Activated naive CD4-positive, alpha-beta T cell treated with anti-CD3 and anti-CD28 coated beads for 36 hours (primary cell): ENCODE measurements around the gene SMTNL2. TPM values are rescaled to one million over a fixed set of nuclear protein-coding genes. Genes with fewer than 3 reads are reported as not detected.
"Not testable (repeated sequence)": the region's sequence is repeated elsewhere in the genome, so short reads cannot be mapped to it uniquely, and the experiment has no call there.

Source experiments
- CTCF ChIA-PET: fragments of 350-600 bp; sonication (Branson Sonifier 250); formaldehyde crosslinking; loops from one replicate; lab custom pipeline; 2021; ENCODE audit warnings: antibody characterized with exemption; lab: Charles Lee
- DNase-seq: peaks from one replicate; pipeline ENCODE4 v3.0.0-alpha.2; 2020
- H3K27ac Mint-ChIP-seq: one replicate; pipeline ENCODE4 v1.8.0; 2021; ENCODE audit warnings: mild to moderate bottlenecking, mixed read lengths
- H3K27me3 Mint-ChIP-seq: one replicate; pipeline ENCODE4 v1.8.0; 2021; ENCODE audit warnings: low read depth, mixed read lengths
- H3K36me3 Mint-ChIP-seq: one replicate; pipeline ENCODE4 v1.8.0; 2021; ENCODE audit warnings: low read depth, mixed read lengths
- H3K4me1 Mint-ChIP-seq: one replicate; pipeline ENCODE4 v1.8.0; 2021; ENCODE audit warnings: low read depth, mixed read lengths
- H3K4me3 Mint-ChIP-seq: one replicate; pipeline ENCODE4 v1.8.0; 2021; ENCODE audit warnings: mild to moderate bottlenecking, moderate library complexity, mixed read lengths
- H3K9me3 Mint-ChIP-seq: one replicate; pipeline ENCODE4 v1.8.0; 2021; ENCODE audit warnings: mixed read lengths
- intact Hi-C: fragments of 100-400 bp; cut with micrococcal nuclease; formaldehyde crosslinking; loops from one replicate; pipeline ENCODE4 v1.15.1; 2023
- total RNA-seq, 2 experiments: library from RNA; stranded (reverse); gene quantifications; one replicate each; pipeline ENCODE4 v1.2.3, GENCODE V29; 2021

SMTNL2 gene
- total RNA-seq, 2 experiments from 2014 or later: not detected

DNA sequence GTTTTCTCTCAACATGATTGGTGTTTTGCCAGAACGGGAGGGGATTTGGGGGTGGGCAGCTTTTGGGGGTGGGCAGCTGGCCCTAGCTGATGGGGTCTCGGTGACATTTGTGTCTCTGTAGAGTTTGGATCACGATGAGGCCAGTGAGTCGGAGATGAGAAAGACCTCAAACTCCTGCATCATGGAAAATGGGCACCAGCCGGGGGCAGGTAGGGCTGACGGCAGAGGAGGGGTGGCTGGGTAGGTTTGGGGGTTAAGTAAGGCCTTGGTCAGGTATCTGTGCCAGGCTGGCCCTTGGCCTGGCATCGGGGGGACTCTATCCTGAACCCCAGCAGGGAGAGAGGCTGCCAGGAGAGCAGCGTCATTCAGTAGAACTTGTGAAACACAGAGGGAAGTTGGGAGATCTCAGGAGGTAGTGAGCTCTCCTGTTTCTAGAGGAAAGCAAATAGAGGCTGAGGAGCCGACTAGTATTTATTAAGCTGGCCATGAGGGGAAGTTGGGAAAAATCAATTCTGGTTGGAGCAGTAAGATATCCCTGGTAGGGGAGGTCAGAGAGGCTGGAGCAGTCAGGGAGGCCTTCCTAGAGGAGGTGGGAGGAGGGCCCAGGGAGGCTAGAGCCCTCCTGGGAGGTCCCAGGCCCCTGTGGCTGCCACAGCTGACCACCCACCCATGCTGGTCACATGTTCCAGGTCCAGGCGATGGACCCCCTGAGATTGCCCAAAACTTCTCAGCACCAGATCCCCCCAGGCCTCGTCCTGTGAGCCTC, 8.1 kb downstream of the SMTNL2 start:
- peaks cover 3% of the 10 kb centered on the region for H3K4me1 Mint-ChIP-seq
- DNase-seq: no peak
- H3K4me3 Mint-ChIP-seq: no peak overlapping the region
- peaks cover 2% of the 10 kb centered on the region for H3K27me3 Mint-ChIP-seq
- no peaks in the 10 kb centered on the region for H3K9me3 Mint-ChIP-seq
- intact Hi-C loops: no loop called here
- H3K36me3 Mint-ChIP-seq: no peaks in the 10 kb centered on the region
- CTCF ChIA-PET: interaction anchor here (0.6 to 1.2 kb wide), 2 partner anchors 26 to 464 kb away, joined by 3 read pairs; no protein-coding TSS in a partner anchor
- H3K27ac Mint-ChIP-seq: no peak overlapping the region

DNA sequence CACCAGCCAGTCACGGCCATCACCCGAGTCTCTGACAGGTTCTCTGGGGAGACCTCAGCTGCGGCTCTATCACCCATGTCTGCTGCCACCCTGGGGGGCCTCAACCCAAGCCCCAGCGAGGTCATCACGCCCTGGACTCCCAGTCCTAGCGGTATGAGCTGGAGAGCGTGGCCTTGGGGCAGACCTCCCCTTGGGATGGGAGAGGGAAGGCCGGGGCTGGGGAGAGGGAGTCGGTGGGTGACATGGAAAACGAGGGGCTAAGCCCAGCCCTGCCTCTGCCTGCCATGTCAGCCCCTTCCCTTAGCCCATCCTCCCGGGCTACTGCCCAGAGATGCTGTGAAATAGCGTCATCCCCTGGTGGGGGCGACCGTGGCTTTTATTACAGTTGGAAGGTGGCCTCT, 8.7 kb downstream of the SMTNL2 start:
- intact Hi-C loops: no loop called here
- H3K4me1 Mint-ChIP-seq: peaks cover 3% of the 10 kb centered on the region
- H3K27me3 Mint-ChIP-seq: peaks cover 2% of the 10 kb centered on the region
- no peaks in the 10 kb centered on the region for H3K36me3 Mint-ChIP-seq
- DNase-seq: no peak
- H3K9me3 Mint-ChIP-seq: no peaks in the 10 kb centered on the region
- no peak overlapping the region for H3K4me3 Mint-ChIP-seq
- H3K27ac Mint-ChIP-seq: no peak overlapping the region
- CTCF ChIA-PET: interaction anchor here (0.6 to 1.2 kb wide), 2 partner anchors 26 to 464 kb away, joined by 3 read pairs; no protein-coding TSS in a partner anchor

- H3K27me3 Mint-ChIP-seq: peaks cover 2% of the 10 kb centered on the region
- H3K4me3 Mint-ChIP-seq: no peak overlapping the region
- H3K9me3 Mint-ChIP-seq: no peaks in the 10 kb centered on the region
- DNase-seq: no peak
- no peaks in the 10 kb centered on the region for H3K36me3 Mint-ChIP-seq
- peaks cover 3% of the 10 kb centered on the region for H3K4me1 Mint-ChIP-seq
- no peak overlapping the region for H3K27ac Mint-ChIP-seq
- intact Hi-C loops: no loop called here
- CTCF ChIA-PET: no interaction called here
Measured at GRCh38 chr17:4594406-4594805, 10.1 kb downstream of the SMTNL2 start.

DNA sequence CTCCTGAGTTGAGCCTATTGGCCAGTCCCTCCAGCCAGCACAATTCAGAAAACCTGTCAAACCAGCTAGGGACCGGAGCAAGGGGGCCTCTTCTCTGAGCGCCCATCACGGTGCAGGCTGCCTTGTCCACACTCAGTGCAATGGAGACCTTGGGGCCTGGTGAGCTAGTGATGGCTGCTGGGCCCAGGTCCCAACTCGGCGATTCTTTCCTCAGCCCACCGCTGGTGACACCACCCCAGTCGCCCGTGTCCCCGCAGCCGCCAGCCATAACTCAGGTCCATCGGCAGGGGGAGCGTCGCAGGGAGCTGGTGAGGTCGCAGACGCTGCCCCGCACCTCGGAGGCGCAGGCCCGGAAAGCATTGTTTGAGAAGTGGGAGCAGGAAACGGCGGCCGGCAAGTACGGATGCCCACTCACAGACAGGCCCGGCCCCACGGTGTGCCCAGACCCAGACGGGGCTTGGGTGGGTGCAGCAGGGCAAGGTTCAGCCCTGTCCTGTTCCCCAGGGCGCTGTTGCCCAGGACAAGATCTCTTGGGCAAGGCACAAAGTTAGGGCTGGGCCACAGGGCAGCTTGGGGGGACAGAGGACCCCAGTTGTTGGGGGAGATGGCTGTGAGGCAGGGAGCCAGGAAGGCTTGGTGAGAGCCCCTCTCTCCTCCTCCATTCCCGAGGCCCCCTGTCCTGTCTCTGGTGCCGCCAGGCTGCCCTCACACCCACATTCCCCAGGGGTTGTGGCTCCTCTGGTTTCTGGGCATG, 10.8 kb downstream of the SMTNL2 start:
- H3K27ac Mint-ChIP-seq: no peak overlapping the region
- H3K36me3 Mint-ChIP-seq: no peaks in the 10 kb centered on the region
- CTCF ChIA-PET: no interaction called here
- no peak overlapping the region for H3K4me3 Mint-ChIP-seq
- peaks cover 3% of the 10 kb centered on the region for H3K4me1 Mint-ChIP-seq
- peak; percentile 43 for DNase-seq
- no peaks in the 10 kb centered on the region for H3K9me3 Mint-ChIP-seq
- intact Hi-C loops: no loop called here
- peaks cover 2% of the 10 kb centered on the region for H3K27me3 Mint-ChIP-seq

DNA sequence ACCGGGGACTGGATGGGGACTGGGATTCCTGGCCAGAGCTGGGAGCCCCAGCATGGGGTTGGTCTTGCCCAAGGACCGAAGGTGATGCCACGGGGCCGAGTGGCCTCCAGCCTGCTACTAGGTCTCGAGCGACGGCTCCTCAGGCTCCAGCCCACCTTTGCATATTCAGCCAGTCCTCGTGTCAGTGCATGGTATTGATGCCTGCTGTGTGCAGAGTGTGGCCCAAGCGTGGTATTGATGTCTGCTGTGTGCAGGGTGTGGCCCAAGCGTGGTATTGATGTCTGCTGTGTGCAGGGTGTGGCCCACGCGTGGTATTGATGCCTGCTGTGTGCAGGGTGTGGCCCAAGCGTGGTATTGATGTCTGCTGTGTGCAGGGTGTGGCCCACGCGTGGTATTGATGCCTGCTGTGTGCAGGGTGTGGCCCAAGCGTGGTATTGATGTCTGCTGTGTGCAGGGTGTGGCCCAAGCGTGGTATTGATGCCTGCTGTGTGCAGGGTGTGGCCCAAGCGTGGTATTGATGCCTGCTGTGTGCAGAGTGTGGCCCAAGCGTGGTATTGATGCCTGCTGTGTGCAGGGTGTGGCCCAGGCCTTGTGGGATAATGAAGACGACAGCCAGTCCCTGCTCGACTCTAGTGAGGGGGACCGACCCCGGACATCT, 11.5 kb downstream of the SMTNL2 start:
- H3K4me1 Mint-ChIP-seq, H3K36me3 Mint-ChIP-seq, H3K4me3 Mint-ChIP-seq, H3K27ac Mint-ChIP-seq, DNase-seq, H3K27me3 Mint-ChIP-seq, intact Hi-C loops, CTCF ChIA-PET, H3K9me3 Mint-ChIP-seq: not testable (repeated sequence)

GRCh38 chr17:4596636-4597380, 12.5 kb downstream of the SMTNL2 start:
- H3K27ac Mint-ChIP-seq: no peak overlapping the region
- intact Hi-C loops: no loop called here
- H3K36me3 Mint-ChIP-seq: no peaks in the 10 kb centered on the region
- H3K9me3 Mint-ChIP-seq: peaks cover 1% of the 10 kb centered on the region
- H3K4me3 Mint-ChIP-seq: no peak overlapping the region
- no peak for DNase-seq
- peaks cover 2% of the 10 kb centered on the region for H3K27me3 Mint-ChIP-seq
- CTCF ChIA-PET: interaction anchor here (0.6 kb wide), 2 partner anchors 15 to 146 kb away, joined by 3 to 5 read pairs; no protein-coding TSS in a partner anchor
- peaks cover 3% of the 10 kb centered on the region for H3K4me1 Mint-ChIP-seq

DNA sequence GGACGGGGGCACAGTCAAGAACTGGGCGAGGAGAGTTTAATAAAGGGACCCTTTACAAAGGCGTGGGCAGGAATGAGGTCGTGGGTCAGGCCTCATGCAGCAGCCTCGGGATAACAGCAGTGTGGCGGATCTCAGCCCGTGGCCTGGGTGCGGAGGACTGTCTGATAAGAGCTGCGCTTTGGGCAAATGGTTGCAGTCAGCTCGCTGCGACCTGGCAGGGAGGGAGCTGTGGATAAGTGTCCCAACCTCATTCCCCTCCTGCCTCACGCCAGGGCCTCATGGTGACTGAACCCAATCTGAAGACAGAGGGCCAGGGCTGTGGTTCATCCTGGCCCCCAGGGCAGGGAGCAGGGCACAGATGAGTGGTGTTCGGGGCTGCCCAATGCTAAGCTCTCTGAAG, 13.6 kb downstream of the SMTNL2 start:
- Mint-ChIP-seq H3K27me3 (peaks cover 2% of the 10 kb centered on the region), H3K9me3 (peaks cover 1% of the 10 kb centered on the region), H3K27ac (no peak overlapping the region), H3K4me1 (peaks cover 3% of the 10 kb centered on the region), H3K36me3 (no peaks in the 10 kb centered on the region), H3K4me3 (no peak overlapping the region)
- no peak for DNase-seq
- intact Hi-C loops: no loop called here
- CTCF ChIA-PET: interaction anchor here (1.0 kb wide), 1 partner anchor 31 kb away, joined by 3 read pairs; no protein-coding TSS in a partner anchor

- Mint-ChIP-seq H3K36me3 (no peaks in the 10 kb centered on the region), H3K9me3 (peaks cover 1% of the 10 kb centered on the region), H3K4me1 (peaks cover 3% of the 10 kb centered on the region), H3K27ac (no peak overlapping the region), H3K4me3 (no peak overlapping the region), H3K27me3 (peaks cover 2% of the 10 kb centered on the region)
- DNase-seq: no peak
- intact Hi-C loops: no loop called here
- CTCF ChIA-PET: no interaction called here
Measured at GRCh38 chr17:4598776-4599504, 14.6 kb downstream of the SMTNL2 start.

DNA sequence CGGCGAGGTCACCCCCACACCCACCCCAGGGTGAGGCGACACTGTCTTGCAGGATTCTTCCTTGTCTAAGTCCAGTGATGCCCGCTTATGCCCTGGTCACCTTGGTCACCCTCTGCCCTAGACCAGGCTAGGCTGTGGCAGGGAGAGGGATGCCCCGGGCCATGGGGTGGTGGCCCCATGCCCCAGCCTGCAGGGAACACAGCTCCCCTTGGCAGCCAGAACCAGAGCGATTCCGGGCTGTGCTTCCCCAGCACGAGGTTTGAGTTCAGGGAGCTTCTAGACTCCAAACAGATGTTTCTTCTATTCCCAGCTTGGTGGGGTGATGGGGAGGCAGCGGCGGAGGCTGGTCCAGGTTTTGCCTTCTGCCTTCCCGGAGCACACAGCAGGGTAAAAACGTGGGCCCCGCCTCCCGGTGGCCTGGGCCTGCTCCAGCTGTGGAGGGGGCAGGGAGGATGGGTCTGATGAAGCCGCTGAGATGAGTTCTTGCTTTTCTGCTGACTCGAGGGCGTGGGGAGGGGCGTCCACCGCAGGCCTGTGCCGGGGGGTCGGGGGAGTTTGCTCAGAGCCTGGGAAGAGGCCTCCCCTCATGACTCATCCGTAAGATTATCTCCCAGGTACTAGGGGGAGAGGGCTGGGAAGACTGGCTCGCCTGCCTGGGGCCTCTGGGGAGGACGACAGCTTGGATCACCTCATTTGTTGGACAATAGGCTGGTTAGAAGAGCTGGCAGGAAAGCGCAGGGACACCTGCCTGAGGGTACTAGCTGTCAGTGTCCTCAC, 15.4 kb downstream of the SMTNL2 start:
- H3K36me3 Mint-ChIP-seq: no peaks in the 10 kb centered on the region
- H3K27me3 Mint-ChIP-seq: peaks cover 2% of the 10 kb centered on the region
- no peak overlapping the region for H3K4me3 Mint-ChIP-seq
- intact Hi-C loops: no loop called here
- H3K9me3 Mint-ChIP-seq: peaks cover 1% of the 10 kb centered on the region
- DNase-seq: no peak
- CTCF ChIA-PET: no interaction called here
- H3K4me1 Mint-ChIP-seq: peaks cover 3% of the 10 kb centered on the region
- H3K27ac Mint-ChIP-seq: no peak overlapping the region

DNA sequence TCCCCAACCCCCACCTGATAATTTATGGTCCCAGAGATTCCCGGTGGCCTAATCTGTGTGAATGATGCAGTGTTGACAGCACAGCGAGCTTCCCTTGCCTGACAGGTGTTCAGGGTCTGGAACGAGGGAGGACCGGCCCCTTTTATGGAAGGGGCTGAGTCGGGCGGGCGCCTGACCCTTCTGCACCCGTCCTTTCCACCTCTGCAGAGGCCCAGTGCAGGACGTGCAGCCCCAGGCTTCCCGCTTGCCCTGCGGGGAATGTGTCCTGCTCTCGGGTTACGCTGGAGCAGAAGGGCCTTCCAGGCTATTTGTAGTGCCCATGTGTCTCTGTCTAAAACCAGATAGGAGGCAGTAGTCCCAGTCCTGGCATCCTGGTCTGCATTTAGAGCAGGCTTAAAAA, 16.2 kb downstream of the SMTNL2 start:
- Mint-ChIP-seq H3K27ac (no peak overlapping the region), H3K27me3 (no peaks in the 10 kb centered on the region), H3K36me3 (no peaks in the 10 kb centered on the region), H3K9me3 (peaks cover 1% of the 10 kb centered on the region), H3K4me1 (no peaks in the 10 kb centered on the region), H3K4me3 (no peak overlapping the region)
- CTCF ChIA-PET: interaction anchor here (0.9 to 1.1 kb wide), 2 partner anchors 34 to 83 kb away, joined by 3 read pairs; no protein-coding TSS in a partner anchor
- no peak for DNase-seq
- intact Hi-C loops: no loop called here

DNA sequence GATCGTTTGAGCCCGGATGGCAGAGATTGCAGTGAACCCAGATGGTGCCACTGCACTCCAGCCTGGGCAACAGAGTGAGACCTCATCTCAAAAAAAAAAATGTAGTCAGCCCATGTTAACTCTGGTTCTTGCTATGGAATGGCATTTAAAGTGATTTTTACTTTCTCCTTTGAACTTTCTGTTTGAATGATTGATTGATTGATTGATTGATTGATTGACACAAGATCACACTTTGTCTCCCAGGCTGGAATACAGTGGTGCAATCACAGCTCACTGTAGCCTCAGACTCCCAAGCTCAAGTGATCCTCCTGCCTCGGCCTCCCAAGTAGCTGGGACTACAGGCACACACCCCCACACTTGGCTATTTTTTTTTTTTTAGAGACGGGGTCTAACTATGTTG, 17.0 kb downstream of the SMTNL2 start:
- no peak for DNase-seq
- H3K4me3 Mint-ChIP-seq: no peak overlapping the region
- no peaks in the 10 kb centered on the region for H3K27me3 Mint-ChIP-seq
- CTCF ChIA-PET: interaction anchor here (0.9 to 1.1 kb wide), 2 partner anchors 35 to 84 kb away, joined by 3 read pairs; no protein-coding TSS in a partner anchor
- no peaks in the 10 kb centered on the region for H3K36me3 Mint-ChIP-seq
- H3K9me3 Mint-ChIP-seq: peaks cover 1% of the 10 kb centered on the region
- H3K27ac Mint-ChIP-seq: no peak overlapping the region
- intact Hi-C loops: no loop called here
- H3K4me1 Mint-ChIP-seq: no peaks in the 10 kb centered on the region
